Loucy (cell line): ENCODE data around the gene SLIT1.

Source experiments
- H2AFZ ChIP-seq: fragments of 200-600 bp; sonication (generic); 2 replicates; pipeline ENCODE4 v1.6.0; 2016; ENCODE audit warnings: antibody characterized with exemption, mild to moderate bottlenecking, low read length, moderate library complexity
- H3F3A ChIP-seq: fragments of 200-600 bp; 2 replicates; pipeline ENCODE4 v1.6.0; 2016; ENCODE audit warnings: antibody characterized with exemption, low read depth, mild to moderate bottlenecking
- H3K27me3 ChIP-seq: fragments of 200-600 bp; sonication (generic); 2 replicates; pipeline ENCODE4 v1.6.1; 2014; ENCODE audit warnings: low read length, mild to moderate bottlenecking; ENCODE audit not compliant: insufficient read depth, poor library complexity, severe bottlenecking
- H3K36me3 ChIP-seq: fragments of 200-600 bp; sonication (generic); 2 replicates; pipeline ENCODE4 v1.6.1; 2016; ENCODE audit warnings: low read length; ENCODE audit not compliant: insufficient read depth
- H3K4me1 ChIP-seq: fragments of 200-600 bp; sonication (generic); 2 replicates; pipeline ENCODE4 v1.5.1; 2014; ENCODE audit warnings: low read length, mild to moderate bottlenecking; ENCODE audit not compliant: insufficient read depth, poor library complexity, severe bottlenecking
- H3K4me2 ChIP-seq: fragments of 200-600 bp; sonication (generic); 2 replicates; pipeline ENCODE4 v1.6.0; 2014; ENCODE audit warnings: antibody characterized with exemption, low read length, low read depth, mild to moderate bottlenecking; ENCODE audit not compliant: poor library complexity, severe bottlenecking
- H3K4me3 ChIP-seq: fragments of 200-600 bp; sonication (generic); 2 replicates; pipeline ENCODE4 v1.5.1; 2014; ENCODE audit warnings: low read length, mild to moderate bottlenecking, mixed read lengths; ENCODE audit not compliant: poor library complexity, severe bottlenecking
- H3K79me2 ChIP-seq: fragments of 200-600 bp; sonication (generic); 2 replicates; pipeline ENCODE4 v1.6.1; 2014; ENCODE audit warnings: low read length; ENCODE audit not compliant: insufficient read depth
- H3K9ac ChIP-seq: fragments of 200-600 bp; sonication (generic); 2 replicates; pipeline ENCODE4 v1.6.0; 2014; ENCODE audit warnings: mild to moderate bottlenecking, low read depth, low read length, moderate library complexity; ENCODE audit not compliant: poor library complexity, severe bottlenecking
- H3K9me2 ChIP-seq: fragments of 200-600 bp; sonication (generic); replicated peaks from 2 replicates; pipeline ENCODE4 v1.6.1; 2016; ENCODE audit warnings: low read depth, low read length, mixed read lengths
- H3K9me3 ChIP-seq: fragments of 200-600 bp; sonication (generic); 2 replicates; pipeline ENCODE4 v1.6.1; 2014; ENCODE audit warnings: mild to moderate bottlenecking, antibody characterized with exemption, low read length, low read depth; ENCODE audit not compliant: insufficient read depth
- H4K20me1 ChIP-seq: fragments of 200-600 bp; sonication (generic); 2 replicates; pipeline ENCODE4 v1.6.0; 2014; ENCODE audit warnings: antibody characterized with exemption, low read length, mild to moderate bottlenecking; ENCODE audit not compliant: insufficient read depth, poor library complexity, severe bottlenecking
- CTCF ChIP-seq: fragments of 200-600 bp; sonication (generic); conservative IDR thresholded peaks from 2 replicates; pipeline ENCODE4 v1.5.1; 2014; ENCODE audit warnings: mild to moderate bottlenecking, antibody characterized with exemption, low read length
- EZH2phosphoT487 ChIP-seq: fragments of 200-600 bp; IDR thresholded peaks from 2 replicates; pipeline ENCODE4 v1.6.1; 2018; ENCODE audit warnings: antibody characterized with exemption, mild to moderate bottlenecking, moderate library complexity, borderline replicate concordance

Gene SLIT1

GRCh38 chr10:96955794-96956193, 230.0 kb downstream of the SLIT1 start:
- Histone ChIP-seq H3K79me2 (no peaks in the 10 kb centered on the region; the same call in 1 of the 2 replicates), H3K27me3 (no peaks in the 10 kb centered on the region), H3K36me3 (peaks cover 69% of the 10 kb centered on the region), H3K9ac (no peak overlapping the region), H3K4me3 (no peak overlapping the region), H3K9me2 (no peaks in the 10 kb centered on the region), H3K4me2 (no peak overlapping the region), H2AFZ (no peak overlapping the region), H3F3A (no peaks in the 10 kb centered on the region), H3K4me1 (no peaks in the 10 kb centered on the region), H3K9me3 (no peaks in the 10 kb centered on the region), H4K20me1 (no peaks in the 10 kb centered on the region)
- no peak for TF ChIP-seq CTCF
- TF ChIP-seq EZH2phosphoT487 = no peak

- H3K9me2 ChIP-seq = no peaks in the 10 kb centered on the region
- no peaks in the 10 kb centered on the region for H3K9me3 ChIP-seq
- H3F3A ChIP-seq = no peaks in the 10 kb centered on the region
- no peaks in the 10 kb centered on the region for H3K27me3 ChIP-seq
- no peak overlapping the region for H2AFZ ChIP-seq
- TF ChIP-seq CTCF = no peak
- TF ChIP-seq EZH2phosphoT487 = no peak
- H3K4me1 ChIP-seq = no peaks in the 10 kb centered on the region
- no peak overlapping the region for H3K4me2 ChIP-seq
- H4K20me1 ChIP-seq = no peaks in the 10 kb centered on the region
- no peak overlapping the region for H3K9ac ChIP-seq
- H3K79me2 ChIP-seq = no peaks in the 10 kb centered on the region; the same call in none of the 2 replicates
- H3K36me3 ChIP-seq = peaks cover 72% of the 10 kb centered on the region
- no peak overlapping the region for H3K4me3 ChIP-seq
These were observed 233.8 kb downstream of the SLIT1 start for GRCh38 chr10:96951954-96952353.

GRCh38 chr10:96949039-96949683, 236.6 kb downstream of the SLIT1 start:
- H3K4me2 ChIP-seq = no peak overlapping the region
- H3K4me3 ChIP-seq = no peak overlapping the region
- TF ChIP-seq EZH2phosphoT487 = no peak
- no peak for TF ChIP-seq CTCF
- no peaks in the 10 kb centered on the region for H3K9me2 ChIP-seq
- H4K20me1 ChIP-seq = peaks cover 5% of the 10 kb centered on the region
- no peaks in the 10 kb centered on the region for H3K4me1 ChIP-seq
- H3K9me3 ChIP-seq = no peaks in the 10 kb centered on the region
- no peaks in the 10 kb centered on the region for H3K27me3 ChIP-seq
- H2AFZ ChIP-seq = no peak overlapping the region
- no peak overlapping the region for H3K9ac ChIP-seq
- peaks cover 45% of the 10 kb centered on the region; the same call in 1 of the 2 replicates for H3K36me3 ChIP-seq
- H3F3A ChIP-seq = no peaks in the 10 kb centered on the region
- no peaks in the 10 kb centered on the region; the same call in 1 of the 2 replicates for H3K79me2 ChIP-seq
